HepG2 (cell line): Measurements from ENCODE around the gene LENG1. TPM values are rescaled to one million over a fixed set of nuclear protein-coding genes. Genes with fewer than 3 reads are reported as not detected.
A peak's percentile ranks its signal among the peaks of the same experiment; 100 is the strongest.

Experiments used
- CC2D1A ChIP-seq: sonication (generic); formaldehyde crosslinking; IDR thresholded peaks from 2 replicates; pipeline ENCODE4 v1.8.1; 2023; ENCODE audit warnings: mild to moderate bottlenecking, missing genetic modification reagents
- CREM ChIP-seq, 2 experiments: sonication (generic) in 1 of 2; formaldehyde crosslinking in 1 of 2; IDR thresholded peaks; 2 replicates each; pipeline versions ENCODE4 v1.4.0 to v1.6.1; 2016 to 2020; ENCODE audit warnings: antibody characterized with exemption in 1 of 2, mild to moderate bottlenecking in 1 of 2, missing genetic modification reagents in 1 of 2
- JARID2 ChIP-seq: sonication (generic); formaldehyde crosslinking; IDR thresholded peaks from 2 replicates; pipeline ENCODE4 v1.8.1; 2023; ENCODE audit warnings: missing genetic modification reagents, inconsistent platforms; ENCODE audit not compliant: insufficient replicate concordance
- NFE2L2 ChIP-seq: fragments of 150-350 bp; IDR thresholded peaks from 2 replicates; pipeline ENCODE4 v1.6.1; 2014; ENCODE audit warnings: low read length
- REPIN1 ChIP-seq: sonication (generic); formaldehyde crosslinking; IDR thresholded peaks from 2 replicates; pipeline ENCODE4 v1.8.0; 2022; ENCODE audit warnings: missing genetic modification reagents, low read depth, mild to moderate bottlenecking, borderline replicate concordance
- SIX1 ChIP-seq: sonication (generic); formaldehyde crosslinking; IDR thresholded peaks from 2 replicates; pipeline ENCODE4 v1.4.0; 2020; ENCODE audit warnings: missing genetic modification reagents, borderline replicate concordance
- TAF1 ChIP-seq: sonication (generic); formaldehyde crosslinking; IDR thresholded peaks from 2 replicates; pipeline ENCODE4 v1.4.0; 2020; ENCODE audit warnings: missing genetic modification reagents
- ZNF678 ChIP-seq: sonication (generic); formaldehyde crosslinking; IDR thresholded peaks from 2 replicates; pipeline ENCODE4 v1.4.0; 2020; ENCODE audit warnings: mild to moderate bottlenecking, missing genetic modification reagents
- ZSCAN20 ChIP-seq: sonication (generic); formaldehyde crosslinking; IDR thresholded peaks from 2 replicates; pipeline ENCODE4 v1.4.0; 2020; ENCODE audit warnings: missing genetic modification reagents, mild to moderate bottlenecking, borderline replicate concordance
- polyA plus RNA-seq, 8 experiments: library from polyadenylated mRNA; depleted of rRNA in 3 of 8; stranded (reverse) in 7 of 8; unstranded in 1 of 8; fragments of >200 nt; fragmentation: Illumina TruSeq in 4 of 8; extraction: Trizol in 4 of 8; gene quantifications; 2 replicates each; pipeline versions ENCODE4 v1.2.1 to v1.2.3, GENCODE V29; 2011 to 2016; ENCODE audit warnings: low read depth in 4 of 8, missing spikeins in 1 of 8, mixed read lengths in 1 of 8; ENCODE audit not compliant: insufficient read depth in 1 of 8
- total RNA-seq, 5 experiments: library from RNA; depleted of rRNA; stranded (reverse); fragments of >200 nt; fragmentation: Illumina TruSeq; extraction: Trizol; gene quantifications; 2 replicates each; pipeline ENCODE4 v1.2.3, GENCODE V29; 2016; ENCODE audit warnings: low read depth in 1 of 5
- TF ChIP-seq, protein P1 (sequence below): sonication (generic); formaldehyde crosslinking; IDR thresholded peaks from 2 replicates; pipeline ENCODE4 v1.5.0; 2020; ENCODE audit warnings: mild to moderate bottlenecking, missing genetic modification reagents, borderline replicate concordance
- TF ChIP-seq, protein P2 (sequence below): sonication (generic); formaldehyde crosslinking; IDR thresholded peaks from 2 replicates; pipeline ENCODE4 v1.8.1; 2023; ENCODE audit warnings: missing genetic modification reagents, mild to moderate bottlenecking, borderline replicate concordance
- TF ChIP-seq, protein P3 (sequence below): sonication (generic); formaldehyde crosslinking; IDR thresholded peaks from 2 replicates; pipeline ENCODE4 v1.5.1; 2020; ENCODE audit warnings: mild to moderate bottlenecking, missing genetic modification reagents, moderate library complexity

Gene LENG1
- total and polyA plus RNA-seq, 2 of the 13 experiments (the other 11 are each of a cell fraction or from before 2014, with no cell fraction given), result 1.8 to 3.8 TPM

DNA sequence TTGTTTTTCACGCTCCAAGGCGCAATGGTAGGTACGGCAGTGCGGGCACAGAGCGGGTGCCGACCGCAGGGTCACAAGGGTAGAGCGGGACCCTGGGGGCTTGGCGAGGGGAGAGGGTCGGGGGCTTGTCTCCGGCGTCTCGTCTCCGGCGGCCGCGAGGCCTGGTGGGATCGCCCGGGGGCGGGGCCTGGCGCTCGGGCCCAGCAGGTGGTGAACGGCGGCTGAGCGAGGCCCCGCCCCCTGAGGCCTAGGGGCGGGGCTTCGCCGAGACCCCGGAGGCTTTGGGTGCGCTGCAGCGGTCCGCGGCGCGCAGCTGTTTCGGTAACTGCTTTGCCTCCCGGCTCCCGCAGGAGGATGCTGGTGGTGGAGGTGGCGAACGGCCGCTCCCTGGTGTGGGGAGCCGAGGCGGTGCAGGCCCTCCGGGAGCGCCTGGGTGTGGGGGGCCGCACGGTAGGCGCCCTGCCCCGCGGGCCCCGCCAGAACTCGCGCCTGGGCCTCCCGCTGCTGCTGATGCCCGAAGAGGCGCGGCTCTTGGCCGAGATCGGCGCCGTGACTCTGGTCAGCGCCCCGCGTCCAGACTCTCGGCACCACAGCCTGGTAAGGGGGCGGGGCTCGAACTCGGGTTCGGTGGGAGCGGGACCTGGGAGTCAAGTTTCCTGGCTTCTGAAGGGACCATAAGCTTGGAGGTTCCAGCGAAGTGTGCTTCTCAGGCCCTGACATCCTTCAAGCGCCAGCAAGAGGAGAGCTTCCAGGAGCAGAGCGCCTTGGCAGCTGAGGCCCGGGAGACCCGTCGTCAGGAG lies 31.7 kb upstream of the LENG1 start, which contains the start of gene TSEN34 (continued):
- TF ChIP-seq, protein P1, sequence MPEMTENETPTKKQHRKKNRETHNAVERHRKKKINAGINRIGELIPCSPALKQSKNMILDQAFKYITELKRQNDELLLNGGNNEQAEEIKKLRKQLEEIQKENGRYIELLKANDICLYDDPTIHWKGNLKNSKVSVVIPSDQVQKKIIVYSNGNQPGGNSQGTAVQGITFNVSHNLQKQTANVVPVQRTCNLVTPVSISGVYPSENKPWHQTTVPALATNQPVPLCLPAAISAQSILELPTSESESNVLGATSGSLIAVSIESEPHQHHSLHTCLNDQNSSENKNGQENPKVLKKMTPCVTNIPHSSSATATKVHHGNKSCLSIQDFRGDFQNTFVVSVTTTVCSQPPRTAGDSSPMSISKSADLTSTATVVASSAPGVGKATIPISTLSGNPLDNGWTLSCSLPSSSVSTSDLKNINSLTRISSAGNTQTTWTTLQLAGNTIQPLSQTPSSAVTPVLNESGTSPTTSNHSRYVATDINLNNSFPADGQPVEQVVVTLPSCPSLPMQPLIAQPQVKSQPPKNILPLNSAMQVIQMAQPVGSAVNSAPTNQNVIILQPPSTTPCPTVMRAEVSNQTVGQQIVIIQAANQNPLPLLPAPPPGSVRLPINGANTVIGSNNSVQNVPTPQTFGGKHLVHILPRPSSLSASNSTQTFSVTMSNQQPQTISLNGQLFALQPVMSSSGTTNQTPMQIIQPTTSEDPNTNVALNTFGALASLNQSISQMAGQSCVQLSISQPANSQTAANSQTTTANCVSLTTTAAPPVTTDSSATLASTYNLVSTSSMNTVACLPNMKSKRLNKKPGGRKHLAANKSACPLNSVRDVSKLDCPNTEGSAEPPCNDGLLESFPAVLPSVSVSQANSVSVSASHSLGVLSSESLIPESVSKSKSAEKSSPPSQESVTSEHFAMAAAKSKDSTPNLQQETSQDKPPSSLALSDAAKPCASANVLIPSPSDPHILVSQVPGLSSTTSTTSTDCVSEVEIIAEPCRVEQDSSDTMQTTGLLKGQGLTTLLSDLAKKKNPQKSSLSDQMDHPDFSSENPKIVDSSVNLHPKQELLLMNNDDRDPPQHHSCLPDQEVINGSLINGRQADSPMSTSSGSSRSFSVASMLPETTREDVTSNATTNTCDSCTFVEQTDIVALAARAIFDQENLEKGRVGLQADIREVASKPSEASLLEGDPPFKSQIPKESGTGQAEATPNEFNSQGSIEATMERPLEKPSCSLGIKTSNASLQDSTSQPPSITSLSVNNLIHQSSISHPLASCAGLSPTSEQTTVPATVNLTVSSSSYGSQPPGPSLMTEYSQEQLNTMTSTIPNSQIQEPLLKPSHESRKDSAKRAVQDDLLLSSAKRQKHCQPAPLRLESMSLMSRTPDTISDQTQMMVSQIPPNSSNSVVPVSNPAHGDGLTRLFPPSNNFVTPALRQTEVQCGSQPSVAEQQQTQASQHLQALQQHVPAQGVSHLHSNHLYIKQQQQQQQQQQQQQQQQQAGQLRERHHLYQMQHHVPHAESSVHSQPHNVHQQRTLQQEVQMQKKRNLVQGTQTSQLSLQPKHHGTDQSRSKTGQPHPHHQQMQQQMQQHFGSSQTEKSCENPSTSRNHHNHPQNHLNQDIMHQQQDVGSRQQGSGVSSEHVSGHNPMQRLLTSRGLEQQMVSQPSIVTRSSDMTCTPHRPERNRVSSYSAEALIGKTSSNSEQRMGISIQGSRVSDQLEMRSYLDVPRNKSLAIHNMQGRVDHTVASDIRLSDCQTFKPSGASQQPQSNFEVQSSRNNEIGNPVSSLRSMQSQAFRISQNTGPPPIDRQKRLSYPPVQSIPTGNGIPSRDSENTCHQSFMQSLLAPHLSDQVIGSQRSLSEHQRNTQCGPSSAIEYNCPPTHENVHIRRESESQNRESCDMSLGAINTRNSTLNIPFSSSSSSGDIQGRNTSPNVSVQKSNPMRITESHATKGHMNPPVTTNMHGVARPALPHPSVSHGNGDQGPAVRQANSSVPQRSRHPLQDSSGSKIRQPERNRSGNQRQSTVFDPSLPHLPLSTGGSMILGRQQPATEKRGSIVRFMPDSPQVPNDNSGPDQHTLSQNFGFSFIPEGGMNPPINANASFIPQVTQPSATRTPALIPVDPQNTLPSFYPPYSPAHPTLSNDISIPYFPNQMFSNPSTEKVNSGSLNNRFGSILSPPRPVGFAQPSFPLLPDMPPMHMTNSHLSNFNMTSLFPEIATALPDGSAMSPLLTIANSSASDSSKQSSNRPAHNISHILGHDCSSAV (CRISPR knock-in tag), result no peak
- TF ChIP-seq, protein P2, sequence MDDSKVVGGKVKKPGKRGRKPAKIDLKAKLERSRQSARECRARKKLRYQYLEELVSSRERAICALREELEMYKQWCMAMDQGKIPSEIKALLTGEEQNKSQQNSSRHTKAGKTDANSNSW (CRISPR knock-in tag), result no peak
- TF ChIP-seq CREM (IDR thresholded peaks at IDR 0.05) (no peak), CREM (CRISPR knock-in tag; IDR thresholded peaks at IDR 0.05) (no peak), TAF1 (CRISPR knock-in tag) (peak; percentile 57), ZNF678 (CRISPR knock-in tag) (no peak), REPIN1 (CRISPR knock-in tag) (no peak), SIX1 (no peak), ZSCAN20 (CRISPR knock-in tag) (0 out of 2 replicates have a peak, but pooled peaks have one; percentile 31), JARID2 (CRISPR knock-in tag) (no peak), CC2D1A (CRISPR knock-in tag) (no peak), NFE2L2 (no peak)
- TF ChIP-seq, protein P3, sequence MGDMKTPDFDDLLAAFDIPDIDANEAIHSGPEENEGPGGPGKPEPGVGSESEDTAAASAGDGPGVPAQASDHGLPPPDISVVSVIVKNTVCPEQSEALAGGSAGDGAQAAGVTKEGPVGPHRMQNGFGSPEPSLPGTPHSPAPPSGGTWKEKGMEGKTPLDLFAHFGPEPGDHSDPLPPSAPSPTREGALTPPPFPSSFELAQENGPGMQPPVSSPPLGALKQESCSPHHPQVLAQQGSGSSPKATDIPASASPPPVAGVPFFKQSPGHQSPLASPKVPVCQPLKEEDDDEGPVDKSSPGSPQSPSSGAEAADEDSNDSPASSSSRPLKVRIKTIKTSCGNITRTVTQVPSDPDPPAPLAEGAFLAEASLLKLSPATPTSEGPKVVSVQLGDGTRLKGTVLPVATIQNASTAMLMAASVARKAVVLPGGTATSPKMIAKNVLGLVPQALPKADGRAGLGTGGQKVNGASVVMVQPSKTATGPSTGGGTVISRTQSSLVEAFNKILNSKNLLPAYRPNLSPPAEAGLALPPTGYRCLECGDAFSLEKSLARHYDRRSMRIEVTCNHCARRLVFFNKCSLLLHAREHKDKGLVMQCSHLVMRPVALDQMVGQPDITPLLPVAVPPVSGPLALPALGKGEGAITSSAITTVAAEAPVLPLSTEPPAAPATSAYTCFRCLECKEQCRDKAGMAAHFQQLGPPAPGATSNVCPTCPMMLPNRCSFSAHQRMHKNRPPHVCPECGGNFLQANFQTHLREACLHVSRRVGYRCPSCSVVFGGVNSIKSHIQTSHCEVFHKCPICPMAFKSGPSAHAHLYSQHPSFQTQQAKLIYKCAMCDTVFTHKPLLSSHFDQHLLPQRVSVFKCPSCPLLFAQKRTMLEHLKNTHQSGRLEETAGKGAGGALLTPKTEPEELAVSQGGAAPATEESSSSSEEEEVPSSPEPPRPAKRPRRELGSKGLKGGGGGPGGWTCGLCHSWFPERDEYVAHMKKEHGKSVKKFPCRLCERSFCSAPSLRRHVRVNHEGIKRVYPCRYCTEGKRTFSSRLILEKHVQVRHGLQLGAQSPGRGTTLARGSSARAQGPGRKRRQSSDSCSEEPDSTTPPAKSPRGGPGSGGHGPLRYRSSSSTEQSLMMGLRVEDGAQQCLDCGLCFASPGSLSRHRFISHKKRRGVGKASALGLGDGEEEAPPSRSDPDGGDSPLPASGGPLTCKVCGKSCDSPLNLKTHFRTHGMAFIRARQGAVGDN (CRISPR knock-in tag), result peak; percentile 67
